ENCODE data around the gene MYO1H. TPM values are rescaled to one million over a fixed set of nuclear protein-coding genes. Genes with fewer than 3 reads are reported as not detected.

MYO1H gene
- total RNA-seq, 1 experiment from 2014 or later, result not detected

DNA sequence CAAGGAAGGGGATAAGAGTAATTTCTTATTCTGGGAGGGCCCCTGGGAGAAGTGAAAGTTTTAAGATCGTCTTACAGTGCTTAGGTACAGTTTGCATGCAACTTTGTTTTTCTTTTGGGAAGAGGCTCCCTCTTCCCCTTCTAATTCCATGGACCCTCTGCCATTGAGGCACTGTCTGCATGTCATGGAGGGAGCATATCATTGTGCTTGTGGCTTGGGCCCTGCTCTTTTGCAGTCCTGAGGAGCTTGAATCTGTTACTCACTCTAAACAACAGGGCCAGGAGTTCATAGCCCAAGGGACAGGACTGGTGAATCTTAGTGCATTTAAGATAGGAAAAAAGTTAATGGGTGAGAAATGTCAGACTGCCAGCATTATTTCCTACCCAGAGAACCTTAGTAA, 132.1 kb downstream of the MYO1H start:
- H3K27me3 ChIP-seq (ENCODE audit: insufficient read depth, low read length), result no peaks in the 10 kb centered on the region
- TF ChIP-seq, protein P1, sequence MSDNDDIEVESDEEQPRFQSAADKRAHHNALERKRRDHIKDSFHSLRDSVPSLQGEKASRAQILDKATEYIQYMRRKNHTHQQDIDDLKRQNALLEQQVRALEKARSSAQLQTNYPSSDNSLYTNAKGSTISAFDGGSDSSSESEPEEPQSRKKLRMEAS (IDR thresholded peaks at IDR 0.05), result no peak
- no peak for TF ChIP-seq POLR2A (IDR thresholded peaks at IDR 0.05; ENCODE audit: borderline replicate concordance, extremely low read depth, insufficient read depth, insufficient read length)
- TF ChIP-seq POLR2AphosphoS5 (IDR thresholded peaks at IDR 0.05; ENCODE audit: low read depth, low read length), result no peak
- TF ChIP-seq SIN3A (IDR thresholded peaks at IDR 0.05; ENCODE audit: low read depth), result no peak
- TF ChIP-seq EGR1 (IDR thresholded peaks at IDR 0.05; ENCODE audit: low read depth), result no peak
- TF ChIP-seq TCF7L2 (IDR thresholded peaks at IDR 0.05; ENCODE audit: borderline replicate concordance, extremely low read depth, insufficient read depth, insufficient read length), result no peak
- TF ChIP-seq, protein P2, sequence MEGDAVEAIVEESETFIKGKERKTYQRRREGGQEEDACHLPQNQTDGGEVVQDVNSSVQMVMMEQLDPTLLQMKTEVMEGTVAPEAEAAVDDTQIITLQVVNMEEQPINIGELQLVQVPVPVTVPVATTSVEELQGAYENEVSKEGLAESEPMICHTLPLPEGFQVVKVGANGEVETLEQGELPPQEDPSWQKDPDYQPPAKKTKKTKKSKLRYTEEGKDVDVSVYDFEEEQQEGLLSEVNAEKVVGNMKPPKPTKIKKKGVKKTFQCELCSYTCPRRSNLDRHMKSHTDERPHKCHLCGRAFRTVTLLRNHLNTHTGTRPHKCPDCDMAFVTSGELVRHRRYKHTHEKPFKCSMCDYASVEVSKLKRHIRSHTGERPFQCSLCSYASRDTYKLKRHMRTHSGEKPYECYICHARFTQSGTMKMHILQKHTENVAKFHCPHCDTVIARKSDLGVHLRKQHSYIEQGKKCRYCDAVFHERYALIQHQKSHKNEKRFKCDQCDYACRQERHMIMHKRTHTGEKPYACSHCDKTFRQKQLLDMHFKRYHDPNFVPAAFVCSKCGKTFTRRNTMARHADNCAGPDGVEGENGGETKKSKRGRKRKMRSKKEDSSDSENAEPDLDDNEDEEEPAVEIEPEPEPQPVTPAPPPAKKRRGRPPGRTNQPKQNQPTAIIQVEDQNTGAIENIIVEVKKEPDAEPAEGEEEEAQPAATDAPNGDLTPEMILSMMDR (IDR thresholded peaks at IDR 0.05 in 2 of 3, conservative IDR thresholded peaks at IDR 0.05 in 1 of 3; ENCODE audit: borderline replicate concordance in 1 of 3, insufficient read depth in 1 of 3, low read depth in 2 of 3, low read length in 2 of 3), result no peak
- TF ChIP-seq SP1 (IDR thresholded peaks at IDR 0.05; ENCODE audit: low read depth), result no peak
- TF ChIP-seq SRF (IDR thresholded peaks at IDR 0.05; ENCODE audit: low read depth), result no peak
- no peak for TF ChIP-seq ZNF274 (IDR thresholded peaks at IDR 0.05; ENCODE audit: low read depth, low read length)
- H4K20me1 ChIP-seq (ENCODE audit: insufficient read depth), result no peaks in the 10 kb centered on the region
- no peak overlapping the region for H3K9ac ChIP-seq (ENCODE audit: low read length)
- no peak overlapping the region for H3K4me2 ChIP-seq (ENCODE audit: low read length)
- no peaks in the 10 kb centered on the region for H3K9me2 ChIP-seq (ENCODE audit: insufficient read depth)
- no peaks in the 10 kb centered on the region for H3K9me3 ChIP-seq (ENCODE audit: control insufficient read depth in 1 of 2, insufficient read depth in 1 of 2, low read depth in 1 of 2, low read length in 2 of 2)
- ChIA-PET POLR2A (no interaction called here), RAD21 (ENCODE audit: low non-redundant PET in 1 of 2, low total read pairs in 2 of 2, uncharacterized antibody in 2 of 2, unreplicated experiment in 2 of 2) (no interaction called here), CTCF (no interaction called here)
- H2AFZ ChIP-seq (ENCODE audit: low read depth, low read length, poor library complexity, severe bottlenecking), result no peak overlapping the region
- peaks cover 0 to 5% of the 10 kb centered on the region in 2 experiments; a peak in 1 of 4 replicates for H3K36me3 ChIP-seq (ENCODE audit: control insufficient read depth in 1 of 2, insufficient read depth in 2 of 2, low read length in 2 of 2)
- H3K4me3 ChIP-seq (replicated peaks in 1 of 2; ENCODE audit: low read depth in 1 of 2, low read length in 2 of 2), result no peak overlapping the region
- BruUV-seq (replicated peaks), result no TSS peak
- H3K79me2 ChIP-seq (ENCODE audit: insufficient read depth, low read length), result peaks cover 41% of the 10 kb centered on the region
- intact Hi-C loops (cut with micrococcal nuclease), result no loop called here
- no peak overlapping the region for H3K27ac ChIP-seq (ENCODE audit: low read depth, low read length)
- ATAC-seq (no peak), DNase-seq (ENCODE audit: low read depth, low spot score) (no peak)
- H3K4me1 ChIP-seq (ENCODE audit: control insufficient read depth in 1 of 2, insufficient read depth in 2 of 2, low read length in 2 of 2), result peaks cover 9 to 18% of the 10 kb centered on the region in 2 experiments

Data from HCT116 (cell line).